ENCODE results near the gene NID1. TPM values are rescaled to one million over a fixed set of nuclear protein-coding genes. Genes with fewer than 3 reads are reported as not detected.

Gene NID1
- total and polyA plus RNA-seq, 2 experiments from 2014 or later: 77.7 to 82.0 TPM

- H3K79me2 ChIP-seq (ENCODE audit: insufficient read depth): no peaks in the 10 kb centered on the region
- no peak overlapping the region for H3K27ac ChIP-seq
- H3K36me3 ChIP-seq (ENCODE audit: low read depth): no peaks in the 10 kb centered on the region
- no peak overlapping the region for H3K4me3 ChIP-seq
- no peak overlapping the region for H3K4me2 ChIP-seq (ENCODE audit: unreplicated experiment)
- H3K9me2 ChIP-seq (ENCODE audit: insufficient read depth): no peaks in the 10 kb centered on the region
- H3K9ac ChIP-seq: no peak overlapping the region
- H2AFZ ChIP-seq: no peak overlapping the region
- in situ Hi-C loops (cut with MboI): no loop called here
- no peaks in the 10 kb centered on the region for H3F3A ChIP-seq (ENCODE audit: insufficient read depth)
- WGBS, 2 experiments (ENCODE audit: low coverage in 1 of 2, low lambda C conversion rate in 2 of 2, missing lambda C conversion rate in 2 of 2): 85 to 91% methylated on average over 23 of the region's 23 CpGs
- no peak for DNase-seq
- H4K20me1 ChIP-seq (ENCODE audit: insufficient read depth): no peaks in the 10 kb centered on the region
- H3K27me3 ChIP-seq (replicated peaks; ENCODE audit: insufficient read depth): no peaks in the 10 kb centered on the region
- no peaks in the 10 kb centered on the region for H3K9me3 ChIP-seq (ENCODE audit: low read depth)
- peaks cover 4% of the 10 kb centered on the region for H3K4me1 ChIP-seq (ENCODE audit: insufficient read depth)
- no peak for TF ChIP-seq EZH2phosphoT487 (IDR thresholded peaks at IDR 0.05; ENCODE audit: insufficient read depth, low read depth)
- TF ChIP-seq EZH2 (IDR thresholded peaks at IDR 0.05; ENCODE audit: insufficient read depth, poor library complexity, severe bottlenecking): no peak
Observed at GRCh38 chr1:235935235-235936225, 129.4 kb downstream of the NID1 start.

- Histone ChIP-seq H3K9me3 (ENCODE audit: low read depth) (no peaks in the 10 kb centered on the region), H3F3A (ENCODE audit: insufficient read depth) (no peaks in the 10 kb centered on the region), H4K20me1 (ENCODE audit: insufficient read depth) (no peaks in the 10 kb centered on the region), H3K4me1 (ENCODE audit: insufficient read depth) (no peaks in the 10 kb centered on the region), H3K4me3 (no peak overlapping the region), H3K36me3 (ENCODE audit: low read depth) (no peaks in the 10 kb centered on the region), H3K9me2 (ENCODE audit: insufficient read depth) (no peaks in the 10 kb centered on the region), H2AFZ (no peak overlapping the region), H3K27me3 (replicated peaks; ENCODE audit: insufficient read depth) (no peaks in the 10 kb centered on the region), H3K4me2 (ENCODE audit: unreplicated experiment) (no peak overlapping the region), H3K27ac (no peak overlapping the region), H3K79me2 (ENCODE audit: insufficient read depth) (no peaks in the 10 kb centered on the region), H3K9ac (no peak overlapping the region)
- in situ Hi-C loops (cut with MboI): no loop called here
- WGBS, 2 experiments (ENCODE audit: low coverage in 1 of 2, low lambda C conversion rate in 2 of 2, missing lambda C conversion rate in 2 of 2): 81 to 82% methylated on average over 4 of the region's 4 CpGs
- no peak for TF ChIP-seq EZH2 (IDR thresholded peaks at IDR 0.05; ENCODE audit: insufficient read depth, poor library complexity, severe bottlenecking)
- TF ChIP-seq EZH2phosphoT487 (IDR thresholded peaks at IDR 0.05; ENCODE audit: insufficient read depth, low read depth): no peak
- DNase-seq: no peak
Observed at GRCh38 chr1:235933766-235934116, 131.1 kb downstream of the NID1 start.

GRCh38 chr1:235933017-235933765 is 131.7 kb downstream of the NID1 start:
- Histone ChIP-seq H3K27me3 (replicated peaks; ENCODE audit: insufficient read depth) (no peaks in the 10 kb centered on the region), H3K9me3 (ENCODE audit: low read depth) (no peaks in the 10 kb centered on the region), H3K27ac (no peak overlapping the region), H3F3A (ENCODE audit: insufficient read depth) (no peaks in the 10 kb centered on the region), H3K9me2 (ENCODE audit: insufficient read depth) (no peaks in the 10 kb centered on the region), H3K36me3 (ENCODE audit: low read depth) (no peaks in the 10 kb centered on the region), H3K9ac (no peak overlapping the region), H4K20me1 (ENCODE audit: insufficient read depth) (no peaks in the 10 kb centered on the region), H3K79me2 (ENCODE audit: insufficient read depth) (no peaks in the 10 kb centered on the region), H2AFZ (no peak overlapping the region), H3K4me1 (ENCODE audit: insufficient read depth) (no peaks in the 10 kb centered on the region), H3K4me3 (no peak overlapping the region), H3K4me2 (ENCODE audit: unreplicated experiment) (no peak overlapping the region)
- in situ Hi-C loops (cut with MboI): no loop called here
- no peak for TF ChIP-seq EZH2phosphoT487 (IDR thresholded peaks at IDR 0.05; ENCODE audit: insufficient read depth, low read depth)
- 90 to 95% methylated on average over 8 of the region's 8 CpGs for WGBS, 2 experiments (ENCODE audit: low coverage in 1 of 2, low lambda C conversion rate in 2 of 2, missing lambda C conversion rate in 2 of 2)
- no peak for DNase-seq

- Histone ChIP-seq H3K9ac (no peak overlapping the region), H2AFZ (no peak overlapping the region), H3K4me3 (no peak overlapping the region), H3K4me1 (ENCODE audit: insufficient read depth) (no peaks in the 10 kb centered on the region), H3K79me2 (ENCODE audit: insufficient read depth) (no peaks in the 10 kb centered on the region), H3K9me3 (ENCODE audit: low read depth) (no peaks in the 10 kb centered on the region), H3F3A (ENCODE audit: insufficient read depth) (0 out of 2 replicates have a peak, but pooled peaks cover 4% of the 10 kb centered on the region), H3K36me3 (ENCODE audit: low read depth) (no peaks in the 10 kb centered on the region), H3K4me2 (ENCODE audit: unreplicated experiment) (no peak overlapping the region), H3K9me2 (ENCODE audit: insufficient read depth) (no peaks in the 10 kb centered on the region), H4K20me1 (ENCODE audit: insufficient read depth) (no peaks in the 10 kb centered on the region), H3K27me3 (replicated peaks; ENCODE audit: insufficient read depth) (no peaks in the 10 kb centered on the region), H3K27ac (no peak overlapping the region)
- WGBS, 2 experiments (ENCODE audit: low coverage in 1 of 2, low lambda C conversion rate in 2 of 2, missing lambda C conversion rate in 2 of 2): 88% methylated on average over 8 of the region's 8 CpGs
- in situ Hi-C loops (cut with MboI): no loop called here
- TF ChIP-seq EZH2phosphoT487 (IDR thresholded peaks at IDR 0.05; ENCODE audit: insufficient read depth, low read depth) (no peak), EZH2 (IDR thresholded peaks at IDR 0.05; ENCODE audit: insufficient read depth, poor library complexity, severe bottlenecking) (no peak)
- no peak for DNase-seq
Observed at GRCh38 chr1:235932090-235932510, 132.8 kb downstream of the NID1 start.
